WTC11 (cell line): Measurements from ENCODE around the gene HS2ST1. TPM values are rescaled to one million over a fixed set of nuclear protein-coding genes. Genes with fewer than 3 reads are reported as not detected.
"Not testable (repeated sequence)": the region's sequence is repeated elsewhere in the genome, so short reads cannot be mapped to it uniquely, and the experiment has no call there.

Source experiments
- ATAC-seq: fragments of 200-7000 bp; cut with Tn5 transposase; 2 replicates; pipeline ENCODE4 v1.10.0; 2021; ENCODE audit warnings: mild to moderate bottlenecking, moderate library complexity
- CTCF ChIA-PET: fragments of 300-600 bp; sonication (Branson Sonifier 250); formaldehyde crosslinking; loops from one replicate; lab custom pipeline; 2021; ENCODE audit warnings: antibody characterized with exemption; lab: Charles Lee
- POLR2A ChIA-PET: fragments of 350-600 bp; sonication (Branson Sonifier 250); formaldehyde crosslinking; loops from one replicate; lab custom pipeline; 2021; ENCODE audit warnings: antibody characterized with exemption; lab: Charles Lee
- DNase-seq: peaks from one replicate; pipeline ENCODE4 v3.0.0; 2021; ENCODE audit warnings: low spot score
- H3K27ac Mint-ChIP-seq: 2 replicates; pipeline ENCODE4 v1.8.0; 2021; ENCODE audit warnings: mixed read lengths
- H3K27me3 Mint-ChIP-seq: 2 replicates; pipeline ENCODE4 v1.8.0; 2021; ENCODE audit warnings: low read depth, mild to moderate bottlenecking, moderate library complexity, mixed read lengths
- H3K36me3 Mint-ChIP-seq: 2 replicates; pipeline ENCODE4 v1.8.0; 2021; ENCODE audit warnings: mixed read lengths
- H3K4me1 Mint-ChIP-seq: 2 replicates; pipeline ENCODE4 v1.8.0; 2022; ENCODE audit warnings: mixed read lengths
- H3K4me3 Mint-ChIP-seq: 2 replicates; pipeline ENCODE4 v1.8.0; 2021; ENCODE audit warnings: mild to moderate bottlenecking, moderate library complexity, mixed read lengths
- H3K9me3 Mint-ChIP-seq: 2 replicates; pipeline ENCODE4 v1.8.0; 2021; ENCODE audit warnings: mixed read lengths
- ETV6 ChIP-seq: sonication (generic); formaldehyde crosslinking; IDR thresholded peaks from 2 replicates; pipeline ENCODE4 v1.8.1; 2022; ENCODE audit warnings: mild to moderate bottlenecking, missing genetic modification reagents
- GABPB1 ChIP-seq: sonication (generic); formaldehyde crosslinking; IDR thresholded peaks from 2 replicates; pipeline ENCODE4 v1.8.1; 2023; ENCODE audit warnings: mild to moderate bottlenecking, missing genetic modification reagents
- NFATC4 ChIP-seq: fragments of 250-450 bp; sonication (Bioruptor Pico); IDR thresholded peaks from 2 replicates; pipeline ENCODE4 v1.9.0; 2021; ENCODE audit warnings: mild to moderate bottlenecking
- NR1H2 ChIP-seq: sonication (generic); formaldehyde crosslinking; IDR thresholded peaks from 2 replicates; pipeline ENCODE4 v1.9.0; 2021; ENCODE audit warnings: mild to moderate bottlenecking, moderate library complexity, missing genetic modification reagents
- RELA ChIP-seq: sonication (generic); formaldehyde crosslinking; IDR thresholded peaks from 2 replicates; pipeline ENCODE4 v1.8.1; 2022; ENCODE audit warnings: missing genetic modification reagents, mild to moderate bottlenecking, borderline replicate concordance
- SP1 ChIP-seq: sonication (generic); formaldehyde crosslinking; conservative IDR thresholded peaks from 2 replicates; pipeline ENCODE4 v1.8.1; 2022; ENCODE audit warnings: missing genetic modification reagents
- ZNF219 ChIP-seq: sonication (generic); formaldehyde crosslinking; IDR thresholded peaks from 2 replicates; pipeline ENCODE4 v1.8.0; 2023; ENCODE audit warnings: missing genetic modification reagents, mild to moderate bottlenecking, borderline replicate concordance
- ZNF416 ChIP-seq: fragments of 250-450 bp; sonication (Bioruptor Pico); IDR thresholded peaks from 2 replicates; pipeline ENCODE4 v1.9.0; 2021; ENCODE audit warnings: mild to moderate bottlenecking, inconsistent platforms
- ZNF671 ChIP-seq: fragments of 250-450 bp; sonication (Bioruptor Pico); IDR thresholded peaks from 2 replicates; pipeline ENCODE4 v1.8.0; 2021; ENCODE audit warnings: mild to moderate bottlenecking
- total RNA-seq: library from RNA; stranded (reverse); gene quantifications from 3 replicates; pipeline ENCODE4 v1.2.3, GENCODE V29; 2021
- TF ChIP-seq, protein P1 (sequence below): sonication (generic); formaldehyde crosslinking; IDR thresholded peaks from 2 replicates; pipeline ENCODE4 v1.8.0; 2023; ENCODE audit warnings: missing genetic modification reagents, mild to moderate bottlenecking, borderline replicate concordance
- TF ChIP-seq, protein P2 (sequence below): fragments of 200-600 bp; IDR thresholded peaks from 2 replicates; pipeline ENCODE4 v1.8.0; 2022; ENCODE audit warnings: antibody characterized with exemption
- TF ChIP-seq, protein P3 (sequence below): fragments of 250-450 bp; sonication (Bioruptor Pico); IDR thresholded peaks from 2 replicates; pipeline ENCODE4 v1.9.0; 2021; ENCODE audit warnings: mild to moderate bottlenecking
- TF ChIP-seq, protein P4 (sequence below): fragments of 250-450 bp; sonication (Bioruptor Pico); IDR thresholded peaks from 2 replicates; pipeline ENCODE4 v1.9.0; 2021; ENCODE audit warnings: moderate library complexity, mild to moderate bottlenecking, inconsistent platforms, borderline replicate concordance
- TF ChIP-seq, protein P5 (sequence below): sonication (generic); formaldehyde crosslinking; IDR thresholded peaks from 2 replicates; pipeline ENCODE4 v1.8.1; 2023; ENCODE audit warnings: mild to moderate bottlenecking, missing genetic modification reagents
- TF ChIP-seq, protein P6 (sequence below): fragments of 250-450 bp; sonication (Bioruptor Pico); IDR thresholded peaks from 2 replicates; pipeline ENCODE4 v1.8.0; 2021; ENCODE audit warnings: mild to moderate bottlenecking

The HS2ST1 gene
- total RNA-seq, 1 experiment from 2014 or later: 24.7 TPM

DNA sequence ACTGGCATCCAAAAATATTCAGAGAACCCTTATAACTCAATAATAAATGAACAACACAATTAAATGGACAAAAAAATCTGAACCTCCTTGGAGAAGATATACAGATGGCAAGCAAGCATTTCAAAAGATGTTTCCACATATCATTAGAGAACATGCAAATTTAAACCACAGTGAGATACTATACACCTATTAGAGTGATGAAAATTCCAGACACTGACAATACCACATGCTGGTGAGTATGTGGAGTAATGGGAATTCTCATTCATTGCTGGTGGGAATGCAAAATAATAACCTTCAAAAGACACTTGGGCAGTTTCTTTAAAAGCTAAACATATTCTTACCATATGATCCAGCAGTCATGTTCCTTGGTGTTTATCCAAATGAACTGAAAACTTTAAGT is 46.1 kb downstream of the HS2ST1 start (continued):
- TF ChIP-seq, protein P1, sequence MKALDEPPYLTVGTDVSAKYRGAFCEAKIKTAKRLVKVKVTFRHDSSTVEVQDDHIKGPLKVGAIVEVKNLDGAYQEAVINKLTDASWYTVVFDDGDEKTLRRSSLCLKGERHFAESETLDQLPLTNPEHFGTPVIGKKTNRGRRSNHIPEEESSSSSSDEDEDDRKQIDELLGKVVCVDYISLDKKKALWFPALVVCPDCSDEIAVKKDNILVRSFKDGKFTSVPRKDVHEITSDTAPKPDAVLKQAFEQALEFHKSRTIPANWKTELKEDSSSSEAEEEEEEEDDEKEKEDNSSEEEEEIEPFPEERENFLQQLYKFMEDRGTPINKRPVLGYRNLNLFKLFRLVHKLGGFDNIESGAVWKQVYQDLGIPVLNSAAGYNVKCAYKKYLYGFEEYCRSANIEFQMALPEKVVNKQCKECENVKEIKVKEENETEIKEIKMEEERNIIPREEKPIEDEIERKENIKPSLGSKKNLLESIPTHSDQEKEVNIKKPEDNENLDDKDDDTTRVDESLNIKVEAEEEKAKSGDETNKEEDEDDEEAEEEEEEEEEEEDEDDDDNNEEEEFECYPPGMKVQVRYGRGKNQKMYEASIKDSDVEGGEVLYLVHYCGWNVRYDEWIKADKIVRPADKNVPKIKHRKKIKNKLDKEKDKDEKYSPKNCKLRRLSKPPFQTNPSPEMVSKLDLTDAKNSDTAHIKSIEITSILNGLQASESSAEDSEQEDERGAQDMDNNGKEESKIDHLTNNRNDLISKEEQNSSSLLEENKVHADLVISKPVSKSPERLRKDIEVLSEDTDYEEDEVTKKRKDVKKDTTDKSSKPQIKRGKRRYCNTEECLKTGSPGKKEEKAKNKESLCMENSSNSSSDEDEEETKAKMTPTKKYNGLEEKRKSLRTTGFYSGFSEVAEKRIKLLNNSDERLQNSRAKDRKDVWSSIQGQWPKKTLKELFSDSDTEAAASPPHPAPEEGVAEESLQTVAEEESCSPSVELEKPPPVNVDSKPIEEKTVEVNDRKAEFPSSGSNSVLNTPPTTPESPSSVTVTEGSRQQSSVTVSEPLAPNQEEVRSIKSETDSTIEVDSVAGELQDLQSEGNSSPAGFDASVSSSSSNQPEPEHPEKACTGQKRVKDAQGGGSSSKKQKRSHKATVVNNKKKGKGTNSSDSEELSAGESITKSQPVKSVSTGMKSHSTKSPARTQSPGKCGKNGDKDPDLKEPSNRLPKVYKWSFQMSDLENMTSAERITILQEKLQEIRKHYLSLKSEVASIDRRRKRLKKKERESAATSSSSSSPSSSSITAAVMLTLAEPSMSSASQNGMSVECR (CRISPR knock-in tag): no peak
- TF ChIP-seq SP1 (CRISPR knock-in tag): no peak
- no peak for TF ChIP-seq ZNF416 (CRISPR knock-in tag)
- no peak for TF ChIP-seq ETV6 (CRISPR knock-in tag)

DNA sequence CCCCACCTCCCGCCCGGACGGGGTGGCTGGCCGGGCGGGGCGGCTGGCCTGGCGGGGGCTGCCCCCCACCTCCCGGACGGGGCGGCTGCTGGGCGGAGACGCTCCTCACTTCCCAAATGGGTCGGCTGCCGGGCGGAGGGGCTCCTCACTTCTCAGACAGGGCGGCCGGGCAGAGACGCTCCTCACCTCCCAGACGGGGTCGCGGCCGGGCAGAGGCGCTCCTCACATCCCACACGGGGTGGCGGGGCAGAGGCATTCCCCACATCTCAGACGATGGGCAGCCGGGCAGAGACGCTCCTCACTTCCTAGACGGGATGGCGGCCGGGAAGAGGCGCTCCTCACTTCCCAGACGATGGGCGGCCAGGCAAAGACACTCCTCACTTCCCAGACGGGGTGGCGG is 49.4 kb downstream of the HS2ST1 start:
- H3K4me1 Mint-ChIP-seq: peaks cover 13% of the 10 kb centered on the region; the same call in 1 of the 2 replicates
- peaks cover 24% of the 10 kb centered on the region for H3K9me3 Mint-ChIP-seq
- ATAC-seq, POLR2A ChIA-PET, H3K27me3 Mint-ChIP-seq, DNase-seq, H3K27ac Mint-ChIP-seq, H3K4me3 Mint-ChIP-seq: not testable (repeated sequence)
- CTCF ChIA-PET: interaction anchor here (1.3 to 1.8 kb wide), 6 partner anchors 14 to 130 kb away, joined by 3 to 17 read pairs (median 4); no protein-coding TSS in a partner anchor
- H3K36me3 Mint-ChIP-seq: peaks cover 26% of the 10 kb centered on the region

DNA sequence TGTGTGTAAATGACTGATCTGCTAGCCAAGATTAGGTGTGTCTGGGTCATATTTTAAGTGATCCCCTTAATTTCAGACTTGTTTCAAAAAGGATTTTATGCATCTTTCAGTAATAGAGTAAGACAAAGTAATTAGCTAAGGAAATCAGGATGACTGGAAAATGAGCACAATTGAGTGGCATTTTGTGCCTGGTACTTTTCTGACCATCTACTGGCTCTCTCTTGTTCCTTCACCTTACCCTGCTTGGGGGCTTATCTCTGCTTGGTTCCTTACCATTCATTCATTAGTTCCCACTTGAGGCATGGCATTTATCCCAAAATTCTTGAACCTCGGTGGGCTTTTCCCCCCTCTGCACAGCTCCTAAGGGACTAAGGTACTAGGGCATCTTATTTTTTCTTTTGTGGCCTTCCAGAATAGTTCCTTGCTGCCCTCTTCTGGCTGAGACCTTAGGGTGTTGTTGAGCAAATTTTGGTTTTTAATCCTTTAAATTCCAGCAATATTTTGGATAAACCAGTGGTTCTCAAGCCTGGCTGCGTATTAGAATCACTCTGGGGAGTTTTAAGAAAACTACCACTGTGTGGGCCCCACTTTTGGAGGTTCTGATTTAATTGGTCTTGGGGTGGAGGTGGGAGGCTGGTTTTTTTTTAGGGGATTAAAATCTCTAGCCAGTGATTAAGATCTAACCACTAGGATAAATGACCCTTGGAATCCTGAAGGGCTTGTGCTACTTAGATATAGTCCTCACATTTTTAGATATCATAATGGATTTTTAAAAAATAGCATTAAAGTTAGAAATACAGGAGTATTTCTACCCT is 50.8 kb downstream of the HS2ST1 start:
- Mint-ChIP-seq H3K4me1 (peaks cover 10% of the 10 kb centered on the region; the same call in 1 of the 2 replicates), H3K36me3 (peaks cover 23% of the 10 kb centered on the region), H3K9me3 (peaks cover 20% of the 10 kb centered on the region), H3K4me3 (no peak overlapping the region), H3K27me3 (no peaks in the 10 kb centered on the region), H3K27ac (peak overlapping the region; percentile 46; the same call in 1 of the 2 replicates)
- peak; percentile 92 for ATAC-seq
- CTCF ChIA-PET: interaction anchor here (0.5 to 1.8 kb wide), 25 partner anchors 9 to 315 kb away, joined by 3 to 17 read pairs (median 4); partner anchors contain the start of gene SH3GLB1
- no peak for DNase-seq
- POLR2A ChIA-PET: interaction anchor here (1.1 kb wide), 1 partner anchor 51 kb away, joined by 6 read pairs; the partner anchor contains the start of genes HS2ST1 and SELENOF
- TF ChIP-seq, protein P2, sequence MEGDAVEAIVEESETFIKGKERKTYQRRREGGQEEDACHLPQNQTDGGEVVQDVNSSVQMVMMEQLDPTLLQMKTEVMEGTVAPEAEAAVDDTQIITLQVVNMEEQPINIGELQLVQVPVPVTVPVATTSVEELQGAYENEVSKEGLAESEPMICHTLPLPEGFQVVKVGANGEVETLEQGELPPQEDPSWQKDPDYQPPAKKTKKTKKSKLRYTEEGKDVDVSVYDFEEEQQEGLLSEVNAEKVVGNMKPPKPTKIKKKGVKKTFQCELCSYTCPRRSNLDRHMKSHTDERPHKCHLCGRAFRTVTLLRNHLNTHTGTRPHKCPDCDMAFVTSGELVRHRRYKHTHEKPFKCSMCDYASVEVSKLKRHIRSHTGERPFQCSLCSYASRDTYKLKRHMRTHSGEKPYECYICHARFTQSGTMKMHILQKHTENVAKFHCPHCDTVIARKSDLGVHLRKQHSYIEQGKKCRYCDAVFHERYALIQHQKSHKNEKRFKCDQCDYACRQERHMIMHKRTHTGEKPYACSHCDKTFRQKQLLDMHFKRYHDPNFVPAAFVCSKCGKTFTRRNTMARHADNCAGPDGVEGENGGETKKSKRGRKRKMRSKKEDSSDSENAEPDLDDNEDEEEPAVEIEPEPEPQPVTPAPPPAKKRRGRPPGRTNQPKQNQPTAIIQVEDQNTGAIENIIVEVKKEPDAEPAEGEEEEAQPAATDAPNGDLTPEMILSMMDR: peak; percentile 43; the same call in 1 of the 2 replicates
- TF ChIP-seq ZNF671: no peak

DNA sequence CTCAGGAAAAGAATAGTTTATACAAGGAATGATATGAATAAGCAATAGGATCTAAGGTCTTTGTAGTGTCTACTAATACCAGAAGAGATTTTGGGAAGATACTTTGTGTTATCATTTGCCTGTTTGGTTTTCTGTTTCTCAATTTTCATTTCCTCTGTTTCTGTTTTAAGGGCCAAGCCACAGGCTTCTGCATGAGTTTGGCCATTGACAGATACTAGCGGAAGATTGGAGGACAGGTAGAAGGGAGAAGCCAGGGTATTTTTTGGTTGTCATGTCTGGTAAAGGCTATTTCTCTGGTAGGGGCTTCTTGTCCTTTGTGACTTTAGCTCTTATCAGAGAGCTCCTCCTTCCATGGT is 51.4 kb downstream of the HS2ST1 start:
- H3K4me1 Mint-ChIP-seq: peaks cover 4% of the 10 kb centered on the region; the same call in 1 of the 2 replicates
- H3K27ac Mint-ChIP-seq: no peak overlapping the region
- ATAC-seq (no peak), DNase-seq (no peak)
- TF ChIP-seq ZNF671 (no peak), NR1H2 (CRISPR knock-in tag) (no peak), GABPB1 (CRISPR knock-in tag) (no peak), RELA (CRISPR knock-in tag) (no peak), ZNF219 (no peak), NFATC4 (CRISPR knock-in tag) (no peak), ZNF416 (CRISPR knock-in tag) (no peak)
- TF ChIP-seq, protein P3, sequence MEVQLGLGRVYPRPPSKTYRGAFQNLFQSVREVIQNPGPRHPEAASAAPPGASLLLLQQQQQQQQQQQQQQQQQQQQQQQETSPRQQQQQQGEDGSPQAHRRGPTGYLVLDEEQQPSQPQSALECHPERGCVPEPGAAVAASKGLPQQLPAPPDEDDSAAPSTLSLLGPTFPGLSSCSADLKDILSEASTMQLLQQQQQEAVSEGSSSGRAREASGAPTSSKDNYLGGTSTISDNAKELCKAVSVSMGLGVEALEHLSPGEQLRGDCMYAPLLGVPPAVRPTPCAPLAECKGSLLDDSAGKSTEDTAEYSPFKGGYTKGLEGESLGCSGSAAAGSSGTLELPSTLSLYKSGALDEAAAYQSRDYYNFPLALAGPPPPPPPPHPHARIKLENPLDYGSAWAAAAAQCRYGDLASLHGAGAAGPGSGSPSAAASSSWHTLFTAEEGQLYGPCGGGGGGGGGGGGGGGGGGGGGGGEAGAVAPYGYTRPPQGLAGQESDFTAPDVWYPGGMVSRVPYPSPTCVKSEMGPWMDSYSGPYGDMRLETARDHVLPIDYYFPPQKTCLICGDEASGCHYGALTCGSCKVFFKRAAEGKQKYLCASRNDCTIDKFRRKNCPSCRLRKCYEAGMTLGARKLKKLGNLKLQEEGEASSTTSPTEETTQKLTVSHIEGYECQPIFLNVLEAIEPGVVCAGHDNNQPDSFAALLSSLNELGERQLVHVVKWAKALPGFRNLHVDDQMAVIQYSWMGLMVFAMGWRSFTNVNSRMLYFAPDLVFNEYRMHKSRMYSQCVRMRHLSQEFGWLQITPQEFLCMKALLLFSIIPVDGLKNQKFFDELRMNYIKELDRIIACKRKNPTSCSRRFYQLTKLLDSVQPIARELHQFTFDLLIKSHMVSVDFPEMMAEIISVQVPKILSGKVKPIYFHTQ (CRISPR knock-in tag): no peak
- TF ChIP-seq, protein P4, sequence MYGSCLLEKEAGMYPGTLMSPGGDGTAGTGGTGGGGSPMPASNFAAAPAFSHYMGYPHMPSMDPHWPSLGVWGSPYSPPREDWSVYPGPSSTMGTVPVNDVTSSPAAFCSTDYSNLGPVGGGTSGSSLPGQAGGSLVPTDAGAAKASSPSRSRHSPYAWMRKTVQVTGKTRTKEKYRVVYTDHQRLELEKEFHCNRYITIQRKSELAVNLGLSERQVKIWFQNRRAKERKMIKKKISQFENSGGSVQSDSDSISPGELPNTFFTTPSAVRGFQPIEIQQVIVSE: no peak
- TF ChIP-seq, protein P5, sequence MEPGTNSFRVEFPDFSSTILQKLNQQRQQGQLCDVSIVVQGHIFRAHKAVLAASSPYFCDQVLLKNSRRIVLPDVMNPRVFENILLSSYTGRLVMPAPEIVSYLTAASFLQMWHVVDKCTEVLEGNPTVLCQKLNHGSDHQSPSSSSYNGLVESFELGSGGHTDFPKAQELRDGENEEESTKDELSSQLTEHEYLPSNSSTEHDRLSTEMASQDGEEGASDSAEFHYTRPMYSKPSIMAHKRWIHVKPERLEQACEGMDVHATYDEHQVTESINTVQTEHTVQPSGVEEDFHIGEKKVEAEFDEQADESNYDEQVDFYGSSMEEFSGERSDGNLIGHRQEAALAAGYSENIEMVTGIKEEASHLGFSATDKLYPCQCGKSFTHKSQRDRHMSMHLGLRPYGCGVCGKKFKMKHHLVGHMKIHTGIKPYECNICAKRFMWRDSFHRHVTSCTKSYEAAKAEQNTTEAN (CRISPR knock-in tag): no peak
- TF ChIP-seq, protein P6, sequence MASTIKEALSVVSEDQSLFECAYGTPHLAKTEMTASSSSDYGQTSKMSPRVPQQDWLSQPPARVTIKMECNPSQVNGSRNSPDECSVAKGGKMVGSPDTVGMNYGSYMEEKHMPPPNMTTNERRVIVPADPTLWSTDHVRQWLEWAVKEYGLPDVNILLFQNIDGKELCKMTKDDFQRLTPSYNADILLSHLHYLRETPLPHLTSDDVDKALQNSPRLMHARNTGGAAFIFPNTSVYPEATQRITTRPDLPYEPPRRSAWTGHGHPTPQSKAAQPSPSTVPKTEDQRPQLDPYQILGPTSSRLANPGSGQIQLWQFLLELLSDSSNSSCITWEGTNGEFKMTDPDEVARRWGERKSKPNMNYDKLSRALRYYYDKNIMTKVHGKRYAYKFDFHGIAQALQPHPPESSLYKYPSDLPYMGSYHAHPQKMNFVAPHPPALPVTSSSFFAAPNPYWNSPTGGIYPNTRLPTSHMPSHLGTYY (CRISPR knock-in tag): no peak
- no peak overlapping the region for H3K4me3 Mint-ChIP-seq
- peaks cover 23% of the 10 kb centered on the region for H3K36me3 Mint-ChIP-seq
- ChIA-PET CTCF (interaction anchor here (1.0 to 1.5 kb wide), 5 partner anchors 59 to 224 kb away, joined by 3 to 8 read pairs (median 5); no protein-coding TSS in a partner anchor), POLR2A (no interaction called here)
- peaks cover 20% of the 10 kb centered on the region for H3K9me3 Mint-ChIP-seq
- no peaks in the 10 kb centered on the region for H3K27me3 Mint-ChIP-seq
